ENCODE data around the gene CMIP. TPM values are rescaled to one million over a fixed set of nuclear protein-coding genes. Genes with fewer than 3 reads are reported as not detected.

Gene CMIP
- total and polyA plus RNA-seq, 3 donors from 2014 or later: 34.9 to 72.5 (median 42.0) TPM

- TF ChIP-seq CTCF (IDR thresholded peaks at IDR 0.05) (no peak), POLR2A (IDR thresholded peaks at IDR 0.05) (no peak)
- H3K27me3 ChIP-seq: no peaks in the 10 kb centered on the region
- peak overlapping the region; percentile 50 to 67 for H3K27ac ChIP-seq
- peak; percentile 55 for DNase-seq
- no peak overlapping the region for H3K4me3 ChIP-seq
- no peaks in the 10 kb centered on the region for H3K9me3 ChIP-seq
- no peaks in the 10 kb centered on the region for H3K36me3 ChIP-seq (ENCODE audit: low read depth, missing control alignments)
- WGBS, 2 donors: 45 to 63% methylated on average over 19 of the region's 19 CpGs
- intact Hi-C loops (cut with DNase I; ENCODE audit: low total_unique reads): no loop called here
- H3K4me1 ChIP-seq: peaks cover 42% of the 10 kb centered on the region
These were observed 231.7 kb downstream of the CMIP start for GRCh38 chr16:81676066-81676882.

DNA sequence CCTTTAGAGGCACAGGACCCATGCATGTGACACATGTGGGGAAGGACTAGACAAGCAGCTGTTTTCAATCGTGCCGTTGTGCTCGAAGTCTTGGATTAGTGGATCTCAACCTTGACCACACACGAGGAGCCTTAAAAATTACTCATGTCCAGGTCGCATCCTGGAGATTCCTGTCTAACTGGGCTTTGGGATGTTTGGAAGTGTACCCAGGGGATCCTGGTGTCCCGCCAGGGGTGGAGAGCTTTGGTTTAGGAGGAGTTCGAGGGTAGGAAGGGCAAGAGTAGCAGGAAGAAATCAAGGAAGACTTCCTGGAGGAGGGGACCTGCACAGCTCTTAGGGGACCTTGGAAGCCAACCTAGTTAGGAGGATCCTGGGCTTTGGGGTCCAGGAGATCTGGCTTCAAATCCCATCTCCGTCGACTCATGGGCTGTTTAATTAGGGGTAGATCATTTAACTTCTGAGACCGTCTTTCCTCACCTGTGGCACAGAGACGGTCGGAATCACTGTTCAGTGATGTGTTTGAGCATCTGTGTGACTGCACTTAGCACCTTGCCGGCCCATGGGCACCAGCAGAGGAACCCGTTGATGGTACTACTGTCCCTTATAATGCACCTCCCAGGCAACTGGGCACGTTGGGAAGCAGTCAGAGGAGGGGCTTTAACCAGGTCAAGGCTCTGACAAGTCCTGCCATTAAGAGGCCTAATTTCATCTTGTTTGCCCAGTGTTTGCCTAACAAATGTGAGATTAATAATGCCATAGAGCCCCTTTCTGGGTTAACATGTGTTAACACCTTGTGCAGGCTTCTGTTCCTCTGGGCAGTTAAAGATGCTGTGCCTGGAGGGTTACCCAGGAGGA, 232.5 kb downstream of the CMIP start:
- no peaks in the 10 kb centered on the region for H3K9me3 ChIP-seq
- peaks cover 42% of the 10 kb centered on the region for H3K4me1 ChIP-seq
- no peaks in the 10 kb centered on the region for H3K36me3 ChIP-seq (ENCODE audit: low read depth, missing control alignments)
- peak; percentile 64 for DNase-seq
- H3K4me3 ChIP-seq: no peak overlapping the region
- H3K27ac ChIP-seq: peak overlapping the region; percentile 20 to 50
- 70 to 73% methylated on average over 13 to 15 of the region's 15 CpGs for WGBS, 2 donors
- TF ChIP-seq POLR2A (IDR thresholded peaks at IDR 0.05) (no peak), CTCF (IDR thresholded peaks at IDR 0.05) (no peak)
- H3K27me3 ChIP-seq: no peaks in the 10 kb centered on the region
- intact Hi-C loops (cut with DNase I; ENCODE audit: low total_unique reads): no loop called here

DNA sequence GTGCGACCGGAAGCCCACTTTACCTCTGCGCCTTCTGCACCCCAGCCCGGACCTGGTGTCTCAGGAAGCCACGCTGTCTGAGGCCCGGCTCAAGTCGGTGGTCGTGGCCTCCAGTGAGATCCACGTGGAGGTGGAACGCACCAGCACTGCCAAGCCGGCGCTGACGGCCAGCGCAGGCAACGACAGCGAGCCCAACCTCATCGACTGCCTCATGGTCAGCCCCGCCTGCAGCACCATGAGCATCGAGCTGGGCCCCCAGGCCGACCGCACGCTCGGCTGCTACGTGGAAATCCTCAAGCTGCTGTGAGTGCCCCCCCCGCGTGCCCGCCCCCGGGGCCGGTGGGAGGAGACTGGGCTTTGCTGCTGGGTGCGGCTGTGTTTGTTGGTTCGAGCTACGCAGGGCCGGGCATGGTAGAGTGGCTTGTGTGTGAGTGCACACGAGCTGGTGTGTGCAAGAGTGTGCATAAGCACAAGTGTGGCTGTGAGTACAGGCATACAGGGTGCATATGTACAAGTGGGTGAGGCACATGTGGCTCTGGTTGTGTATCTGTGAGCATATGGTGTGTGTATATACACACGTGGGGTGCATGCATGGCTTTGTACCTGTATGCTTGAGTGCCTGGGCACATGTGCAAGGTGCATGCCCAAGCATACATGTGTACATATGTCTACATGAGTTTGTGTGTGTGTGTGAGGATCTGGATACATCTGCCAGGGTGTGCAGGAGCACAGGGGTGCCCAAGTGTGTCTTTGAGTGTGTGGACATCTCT, 233.9 kb downstream of the CMIP start:
- H3K27me3 ChIP-seq: no peaks in the 10 kb centered on the region

More for the DNA sequence above, 233.9 kb downstream of the CMIP start:
- Histone ChIP-seq H3K4me3 (no peak overlapping the region), H3K4me1 (peaks cover 42% of the 10 kb centered on the region), H3K27ac (peak overlapping the region; percentile 21 to 47), H3K36me3 (ENCODE audit: low read depth, missing control alignments) (no peaks in the 10 kb centered on the region), H3K9me3 (no peaks in the 10 kb centered on the region)
- intact Hi-C loops (cut with DNase I; ENCODE audit: low total_unique reads): no loop called here
- no peak for TF ChIP-seq CTCF (IDR thresholded peaks at IDR 0.05)
- TF ChIP-seq POLR2A (IDR thresholded peaks at IDR 0.05): no peak
- no peak for DNase-seq
- WGBS, 2 donors: 69 to 96% methylated on average over 8 to 35 of the region's 35 CpGs
